CD14-positive monocyte (primary cell): ENCODE data around the gene ARAP2. TPM values are rescaled to one million over a fixed set of nuclear protein-coding genes. Genes with fewer than 3 reads are reported as not detected.

Experiments used
- DNase-seq, 3 donors: peaks; one replicate each; pipeline ENCODE4 v3.0.0-alpha.2; 2011 to 2022
- H2AFZ ChIP-seq: 2 replicates; pipeline ENCODE4 v1.6.0; 2012; ENCODE audit warnings: mild to moderate bottlenecking, low read depth, low read length, inconsistent platforms; ENCODE audit not compliant: insufficient read depth, poor library complexity, severe bottlenecking
- H3K27ac ChIP-seq, 2 donors: 1 replicate in 1 of 2; 2 replicates in 1 of 2; pipeline ENCODE4 v1.5.1; 2012 to 2013; ENCODE audit warnings: low read length in 2 of 2, control low read depth in 1 of 2, inconsistent platforms in 1 of 2, low read depth in 1 of 2, mild to moderate bottlenecking in 1 of 2
- H3K27me3 ChIP-seq, 2 donors: one replicate each; pipeline versions ENCODE4 v1.6.0 to v1.6.1; 2011 to 2013; ENCODE audit warnings: low read length in 2 of 2; ENCODE audit not compliant: control insufficient read depth in 2 of 2, insufficient read depth in 2 of 2
- H3K36me3 ChIP-seq, 2 donors: replicated peaks in 1 of 2; 1 replicate in 1 of 2; 2 replicates in 1 of 2; pipeline versions ENCODE4 v1.5.1 to v1.6.1; 2012 to 2013; ENCODE audit warnings: low read length in 2 of 2, control low read depth in 1 of 2, inconsistent platforms in 1 of 2, mild to moderate bottlenecking in 1 of 2; ENCODE audit not compliant: insufficient read depth in 2 of 2, control insufficient read depth in 1 of 2
- H3K4me1 ChIP-seq, 2 donors: 1 replicate in 1 of 2; 2 replicates in 1 of 2; pipeline versions ENCODE4 v1.5.1 to v1.6.1; 2012 to 2013; ENCODE audit warnings: low read length in 2 of 2, control low read depth in 1 of 2, inconsistent platforms in 1 of 2, mild to moderate bottlenecking in 1 of 2, moderate library complexity in 1 of 2; ENCODE audit not compliant: insufficient read depth in 2 of 2, control insufficient read depth in 1 of 2
- H3K4me2 ChIP-seq: replicated peaks from 2 replicates; pipeline ENCODE3; 2012; ENCODE audit warnings: low read length, moderate library complexity, mild to moderate bottlenecking; ENCODE audit not compliant: poor library complexity, severe bottlenecking; ENCODE audit errors: extremely low read depth
- H3K4me3 ChIP-seq, 3 experiments: fragments of 200-600 bp in 1 of 3; sonication (generic) in 1 of 3; replicated peaks in 1 of 3; 1 replicate in 2 of 3; 2 replicates in 1 of 3; pipeline ENCODE4 v1.5.1; 2011 to 2013; ENCODE audit warnings: low read length in 3 of 3, mild to moderate bottlenecking in 3 of 3, control low read depth in 2 of 3, low read depth in 2 of 3, inconsistent platforms in 1 of 3, moderate library complexity in 1 of 3
- H3K79me2 ChIP-seq: 2 replicates; pipeline ENCODE4 v1.6.0; 2012; ENCODE audit warnings: mild to moderate bottlenecking, control low read depth, inconsistent platforms, low read length, moderate library complexity; ENCODE audit not compliant: insufficient read depth
- H3K9ac ChIP-seq: 2 replicates; pipeline ENCODE4 v1.6.0; 2017; ENCODE audit warnings: low read length, mild to moderate bottlenecking; ENCODE audit not compliant: insufficient read depth, poor library complexity, severe bottlenecking
- H3K9me3 ChIP-seq, 2 donors: replicated peaks in 1 of 2; 1 replicate in 1 of 2; 2 replicates in 1 of 2; pipeline versions ENCODE4 v1.5.1 to v1.6.1; 2012 to 2013; ENCODE audit warnings: low read length in 2 of 2, control low read depth in 1 of 2; ENCODE audit not compliant: control insufficient read depth in 1 of 2, insufficient read depth in 1 of 2
- H4K20me1 ChIP-seq: 2 replicates; pipeline ENCODE4 v1.6.0; 2012; ENCODE audit warnings: mild to moderate bottlenecking, low read length, control low read depth, moderate library complexity; ENCODE audit not compliant: insufficient read depth
- H3K27ac Mint-ChIP-seq, 7 donors: one replicate each; pipeline ENCODE4 v1.8.0; 2020; ENCODE audit warnings: mild to moderate bottlenecking in 7 of 7, mixed read lengths in 7 of 7, moderate library complexity in 6 of 7, inconsistent platforms in 2 of 7
- H3K27me3 Mint-ChIP-seq, 3 donors: one replicate each; pipeline ENCODE4 v1.8.0; 2021 to 2022; ENCODE audit warnings: low read depth in 3 of 3, mild to moderate bottlenecking in 3 of 3, mixed read lengths in 3 of 3, moderate library complexity in 3 of 3, inconsistent platforms in 1 of 3
- H3K36me3 Mint-ChIP-seq, 2 donors: one replicate each; pipeline ENCODE4 v1.8.0; 2020; ENCODE audit warnings: mixed read lengths in 2 of 2, inconsistent platforms in 1 of 2, mild to moderate bottlenecking in 1 of 2
- H3K4me1 Mint-ChIP-seq: one replicate; pipeline ENCODE4 v1.8.0; 2020; ENCODE audit warnings: mild to moderate bottlenecking, mixed read lengths
- H3K4me3 Mint-ChIP-seq, 2 donors: one replicate each; pipeline ENCODE4 v1.8.0; 2020; ENCODE audit warnings: mild to moderate bottlenecking in 2 of 2, mixed read lengths in 2 of 2, moderate library complexity in 1 of 2
- H3K9me3 Mint-ChIP-seq, 7 donors: one replicate each; pipeline ENCODE4 v1.8.0; 2020 to 2022; ENCODE audit warnings: mixed read lengths in 7 of 7, mild to moderate bottlenecking in 6 of 7, moderate library complexity in 6 of 7, inconsistent platforms in 2 of 7
- CTCF ChIP-seq: fragments of 200-600 bp; IDR thresholded peaks from one replicate; pipeline ENCODE4 v1.8.0; 2022; ENCODE audit warnings: antibody characterized with exemption, mild to moderate bottlenecking
- WGBS: methylation state at CpG from one replicate; pipeline ENCODE4 v1.1.5; 2013; ENCODE audit warnings: missing lambda C conversion rate; ENCODE audit not compliant: insufficient coverage; 5-methylcytosine and 5-hydroxymethylcytosine counted together
- intact Hi-C, 2 donors: fragments of 100-400 bp; cut with micrococcal nuclease; formaldehyde crosslinking; loops; one replicate each; pipeline versions ENCODE4 v1.15.0 to v1.15.1; 2023
- polyA plus RNA-seq, 3 donors: library from polyadenylated mRNA; depleted of rRNA in 1 of 3; unstranded in 2 of 3; stranded (reverse) in 1 of 3; fragments of 300-500 nt in 2 of 3; fragments of >200 nt in 1 of 3; fragmentation: Illumina TruSeq in 2 of 3; gene quantifications; 1 replicate in 2 of 3; 2 replicates in 1 of 3; pipeline ENCODE4 v1.2.3, GENCODE V29; 2012 to 2021

Gene ARAP2
- polyA plus RNA-seq, 3 donors, result 4.6 to 17.7 (median 5.6) TPM

- H3K27me3 Mint-ChIP-seq, result peaks cover 0 to 2% (median 2%) of the 10 kb centered on the region in 3 donors
- peaks cover 6 to 8% of the 10 kb centered on the region in 2 donors for H3K9me3 ChIP-seq
- H3K4me2 ChIP-seq, result no peak overlapping the region
- peaks cover 16 to 25% of the 10 kb centered on the region in 2 donors for H3K4me1 ChIP-seq
- H4K20me1 ChIP-seq, result peaks cover 47% of the 10 kb centered on the region
- H3K9ac ChIP-seq, result no peak overlapping the region
- H3K4me3 ChIP-seq, result no peak overlapping the region
- H2AFZ ChIP-seq, result no peak overlapping the region
- no CpG with 5 or more reads among the region's 4 CpGs for WGBS
- intact Hi-C loops, result no loop called here
- no peak for TF ChIP-seq CTCF
- H3K4me1 Mint-ChIP-seq, result peaks cover 38% of the 10 kb centered on the region
- H3K36me3 Mint-ChIP-seq, result peaks cover 41 to 46% of the 10 kb centered on the region in 2 donors
- peaks cover 4 to 13% (median 11%) of the 10 kb centered on the region in 7 donors for H3K9me3 Mint-ChIP-seq
- H3K4me3 Mint-ChIP-seq, result no peak overlapping the region
- DNase-seq, result no peak
- H3K36me3 ChIP-seq, result peaks cover 6 to 25% of the 10 kb centered on the region in 2 donors
- peaks cover 97% of the 10 kb centered on the region for H3K79me2 ChIP-seq
- no peaks in the 10 kb centered on the region for H3K27me3 ChIP-seq
- H3K27ac ChIP-seq, result no peak overlapping the region
- H3K27ac Mint-ChIP-seq, result peak overlapping the region in 1 of 7 donors; percentile 19
These were observed 6.7 kb downstream of the ARAP2 start for GRCh38 chr4:36237366-36238313.

- Histone ChIP-seq H3K4me2 (no peak overlapping the region), H3K4me1 (peaks cover 5 to 10% of the 10 kb centered on the region in 2 donors), H3K27ac (no peak overlapping the region), H3K4me3 (no peak overlapping the region), H3K36me3 (peaks cover 6 to 25% of the 10 kb centered on the region in 2 donors), H3K79me2 (peaks cover 94% of the 10 kb centered on the region), H3K9ac (no peak overlapping the region), H4K20me1 (peaks cover 61% of the 10 kb centered on the region), H2AFZ (no peak overlapping the region), H3K27me3 (no peaks in the 10 kb centered on the region), H3K9me3 (peaks cover 6 to 8% of the 10 kb centered on the region in 2 donors)
- Mint-ChIP-seq H3K27ac (no peak overlapping the region), H3K27me3 (peaks cover 0 to 2% (median 2%) of the 10 kb centered on the region in 3 donors), H3K4me1 (peaks cover 29% of the 10 kb centered on the region), H3K4me3 (no peak overlapping the region), H3K36me3 (peaks cover 41 to 48% of the 10 kb centered on the region in 2 donors), H3K9me3 (peaks cover 4 to 18% (median 13%) of the 10 kb centered on the region in 7 donors)
- no peak for TF ChIP-seq CTCF
- intact Hi-C loops, result no loop called here
- no peak for DNase-seq
- no CpG with 5 or more reads among the region's 2 CpGs for WGBS
These were observed 8.2 kb downstream of the ARAP2 start for GRCh38 chr4:36236159-36236558.
